ENCODE measurements around the gene NDUFC1. TPM values are rescaled to one million over a fixed set of nuclear protein-coding genes. Genes with fewer than 3 reads are reported as not detected.

The NDUFC1 gene
- total RNA-seq, 2 experiments from 2014 or later, result 56.2 to 60.6 TPM

GRCh38 chr4:139278912-139279759, 23.1 kb downstream of the NDUFC1 start:
- TF ChIP-seq, protein P1, sequence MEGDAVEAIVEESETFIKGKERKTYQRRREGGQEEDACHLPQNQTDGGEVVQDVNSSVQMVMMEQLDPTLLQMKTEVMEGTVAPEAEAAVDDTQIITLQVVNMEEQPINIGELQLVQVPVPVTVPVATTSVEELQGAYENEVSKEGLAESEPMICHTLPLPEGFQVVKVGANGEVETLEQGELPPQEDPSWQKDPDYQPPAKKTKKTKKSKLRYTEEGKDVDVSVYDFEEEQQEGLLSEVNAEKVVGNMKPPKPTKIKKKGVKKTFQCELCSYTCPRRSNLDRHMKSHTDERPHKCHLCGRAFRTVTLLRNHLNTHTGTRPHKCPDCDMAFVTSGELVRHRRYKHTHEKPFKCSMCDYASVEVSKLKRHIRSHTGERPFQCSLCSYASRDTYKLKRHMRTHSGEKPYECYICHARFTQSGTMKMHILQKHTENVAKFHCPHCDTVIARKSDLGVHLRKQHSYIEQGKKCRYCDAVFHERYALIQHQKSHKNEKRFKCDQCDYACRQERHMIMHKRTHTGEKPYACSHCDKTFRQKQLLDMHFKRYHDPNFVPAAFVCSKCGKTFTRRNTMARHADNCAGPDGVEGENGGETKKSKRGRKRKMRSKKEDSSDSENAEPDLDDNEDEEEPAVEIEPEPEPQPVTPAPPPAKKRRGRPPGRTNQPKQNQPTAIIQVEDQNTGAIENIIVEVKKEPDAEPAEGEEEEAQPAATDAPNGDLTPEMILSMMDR (IDR thresholded peaks at IDR 0.05), result no peak
- H3K27ac Mint-ChIP-seq, result no peak overlapping the region
- peak overlapping the region; percentile 72 for H3K4me3 Mint-ChIP-seq
- H3K36me3 Mint-ChIP-seq (ENCODE audit: low read depth), result no peaks in the 10 kb centered on the region
- H3K4me1 Mint-ChIP-seq (ENCODE audit: low read depth), result peaks cover 13% of the 10 kb centered on the region
- POLR2A ChIA-PET, result no interaction called here
- peaks cover 36% of the 10 kb centered on the region for H3K27me3 Mint-ChIP-seq
- CTCF ChIA-PET, result interaction anchor here (1.6 to 2.2 kb wide), 2 partner anchors 13 to 16 kb away, joined by 8 to 12 read pairs; no protein-coding TSS in a partner anchor
- intact Hi-C loops (cut with micrococcal nuclease), result no loop called here
- ATAC-seq (peak; percentile 34), DNase-seq (no peak)
- peaks cover under 1% of the 10 kb centered on the region for H3K9me3 Mint-ChIP-seq

DNA sequence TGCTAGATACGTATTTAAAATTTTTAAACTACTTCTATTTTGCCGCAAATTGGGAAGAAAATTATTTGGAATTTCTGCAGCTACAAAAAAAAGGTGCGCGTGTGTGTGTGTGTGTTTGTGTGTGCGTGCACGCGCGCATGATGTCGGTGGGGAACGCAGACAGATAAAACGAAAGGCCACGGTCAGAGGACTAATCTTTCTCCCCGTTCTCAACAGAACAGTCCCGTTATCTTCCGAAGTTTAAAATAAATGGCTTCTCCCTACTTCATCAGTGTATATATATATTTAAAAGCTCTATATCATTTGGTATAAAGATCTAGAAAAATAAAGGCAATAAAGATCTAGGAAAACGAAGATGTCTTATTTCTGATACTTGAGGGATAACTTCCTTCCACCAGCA, 23.8 kb downstream of the NDUFC1 start:
- intact Hi-C loops (cut with micrococcal nuclease), result no loop called here
- H3K4me3 Mint-ChIP-seq, result peak overlapping the region; percentile 72
- POLR2A ChIA-PET, result no interaction called here
- DNase-seq (no peak), ATAC-seq (no peak)
- CTCF ChIA-PET, result no interaction called here
- H3K9me3 Mint-ChIP-seq, result no peaks in the 10 kb centered on the region
- no peaks in the 10 kb centered on the region for H3K36me3 Mint-ChIP-seq (ENCODE audit: low read depth)
- peaks cover 36% of the 10 kb centered on the region for H3K27me3 Mint-ChIP-seq
- H3K27ac Mint-ChIP-seq, result no peak overlapping the region
- TF ChIP-seq, protein P1 (IDR thresholded peaks at IDR 0.05), result no peak
- H3K4me1 Mint-ChIP-seq (ENCODE audit: low read depth), result peaks cover 13% of the 10 kb centered on the region

DNA sequence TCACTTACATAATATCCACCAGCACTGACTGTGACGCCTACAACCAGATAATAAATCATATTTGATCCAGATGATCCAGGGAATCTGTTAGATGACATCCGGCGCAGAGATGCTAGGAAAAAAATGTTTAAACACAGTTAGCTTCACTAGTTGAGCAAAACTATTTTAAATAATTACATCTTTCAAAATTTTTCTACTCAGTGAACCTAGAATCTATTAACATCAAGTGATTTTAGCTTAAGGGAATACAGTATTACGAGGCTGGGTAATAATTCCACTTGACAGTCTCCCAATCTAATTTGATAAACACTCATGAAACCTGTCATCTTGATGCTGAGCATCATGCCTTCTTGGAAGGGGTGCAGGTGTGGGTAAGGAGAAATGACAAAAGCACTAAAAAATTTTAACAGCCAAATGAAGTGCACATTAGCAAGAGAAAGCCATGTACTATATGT, 27.0 kb downstream of the NDUFC1 start:
- no peaks in the 10 kb centered on the region for H3K9me3 Mint-ChIP-seq
- H3K4me3 Mint-ChIP-seq, result no peak overlapping the region
- TF ChIP-seq, protein P1 (IDR thresholded peaks at IDR 0.05), result no peak
- ATAC-seq (no peak), DNase-seq (no peak)
- H3K36me3 Mint-ChIP-seq (ENCODE audit: low read depth), result no peaks in the 10 kb centered on the region
- POLR2A ChIA-PET, result no interaction called here
- intact Hi-C loops (cut with micrococcal nuclease), result no loop called here
- no peak overlapping the region for H3K27ac Mint-ChIP-seq
- H3K4me1 Mint-ChIP-seq (ENCODE audit: low read depth), result peaks cover 12% of the 10 kb centered on the region
- CTCF ChIA-PET, result interaction anchor here (0.9 to 2.0 kb wide), 4 partner anchors 9 to 25 kb away, joined by 3 to 7 read pairs (median 3); no protein-coding TSS in a partner anchor
- peaks cover 30% of the 10 kb centered on the region for H3K27me3 Mint-ChIP-seq

- TF ChIP-seq, protein P1 (IDR thresholded peaks at IDR 0.05), result no peak
- H3K4me1 Mint-ChIP-seq (ENCODE audit: low read depth), result peaks cover 10% of the 10 kb centered on the region
- intact Hi-C loops (cut with micrococcal nuclease), result no loop called here
- DNase-seq (no peak), ATAC-seq (no peak)
- POLR2A ChIA-PET, result interaction anchor here (0.9 kb wide), 1 partner anchor 14 kb away, joined by 4 read pairs; no protein-coding TSS in a partner anchor
- no peaks in the 10 kb centered on the region for H3K9me3 Mint-ChIP-seq
- peaks cover 25% of the 10 kb centered on the region for H3K27me3 Mint-ChIP-seq
- no peak overlapping the region for H3K27ac Mint-ChIP-seq
- CTCF ChIA-PET, result interaction anchor here (0.9 to 2.0 kb wide), 4 partner anchors 9 to 25 kb away, joined by 3 to 7 read pairs (median 3); no protein-coding TSS in a partner anchor
- H3K4me3 Mint-ChIP-seq, result no peak overlapping the region
- H3K36me3 Mint-ChIP-seq (ENCODE audit: low read depth), result no peaks in the 10 kb centered on the region
These were observed 27.5 kb downstream of the NDUFC1 start for GRCh38 chr4:139274790-139275189.

DNA sequence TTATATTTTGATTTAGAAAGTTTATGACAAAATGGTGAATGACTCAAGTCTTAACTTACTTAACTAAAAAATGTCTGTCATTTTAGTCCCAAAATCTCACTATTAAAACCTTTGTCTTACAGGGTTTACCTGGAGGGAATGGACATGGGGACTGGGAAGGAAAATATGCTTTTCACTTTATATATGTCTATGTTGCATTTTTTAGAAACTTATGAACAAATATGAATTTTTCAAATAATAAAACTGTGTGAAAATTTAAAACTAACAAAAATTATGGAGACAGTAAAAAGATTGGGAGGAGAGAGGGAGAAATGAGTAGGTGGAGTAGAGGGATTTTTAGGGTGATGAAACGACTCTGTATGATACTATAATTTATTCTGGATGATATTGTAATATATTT, 28.4 kb downstream of the NDUFC1 start:
- H3K9me3 Mint-ChIP-seq, result no peaks in the 10 kb centered on the region
- H3K27me3 Mint-ChIP-seq, result peaks cover 16% of the 10 kb centered on the region
- CTCF ChIA-PET, result no interaction called here
- H3K4me1 Mint-ChIP-seq (ENCODE audit: low read depth), result peaks cover 2% of the 10 kb centered on the region
- ATAC-seq (no peak), DNase-seq (no peak)
- POLR2A ChIA-PET, result no interaction called here
- TF ChIP-seq, protein P1 (IDR thresholded peaks at IDR 0.05), result no peak
- intact Hi-C loops (cut with micrococcal nuclease), result no loop called here
- no peak overlapping the region for H3K4me3 Mint-ChIP-seq
- H3K27ac Mint-ChIP-seq, result no peak overlapping the region
- no peaks in the 10 kb centered on the region for H3K36me3 Mint-ChIP-seq (ENCODE audit: low read depth)

Data from activated CD8-positive, alpha-beta T cell treated with anti-CD3 and anti-CD28 coated beads for 36 hours (primary cell).